CD4-positive, alpha-beta T cell treated with Interleukin-17A for 4 hours (primary cell): ENCODE data around the gene GUCD1.

Experiments used
- DNase-seq: peaks from one replicate; pipeline ENCODE4 v3.0.0-alpha.2; 2020; ENCODE audit warnings: mixed read lengths

GUCD1 gene

DNA sequence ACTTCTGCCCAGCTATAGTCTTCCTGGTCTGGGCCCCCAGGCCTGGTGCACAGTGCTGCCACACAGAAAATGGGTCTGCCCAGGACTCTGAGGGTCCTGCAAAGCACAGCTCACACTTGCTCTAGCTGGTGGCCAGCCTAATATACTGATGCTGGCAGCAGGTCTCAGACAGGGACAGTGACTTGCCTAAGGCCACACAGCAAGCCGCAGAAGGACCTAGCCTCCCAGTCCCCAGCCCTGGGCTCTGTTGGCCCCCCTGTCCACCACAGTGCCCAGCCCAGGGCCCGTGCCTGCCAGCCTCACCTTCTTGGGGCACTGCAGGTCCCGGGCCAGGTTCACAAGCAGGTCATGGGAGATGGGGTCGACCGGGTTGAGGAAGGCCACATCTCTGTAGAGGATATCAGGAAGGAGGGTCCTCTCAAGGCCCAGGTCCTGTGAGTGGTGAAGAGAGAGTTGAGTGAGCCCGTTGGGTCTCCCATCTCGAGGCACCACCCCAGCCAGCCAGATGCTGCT lies 34.6 kb upstream of the GUCD1 start:
- DNase-seq = no peak

GRCh38 chr22:24588757-24589481 lies 34.0 kb upstream of the GUCD1 start:
- no peak for DNase-seq

- no peak for DNase-seq
Measured at GRCh38 chr22:24588381-24588756, 33.4 kb upstream of the GUCD1 start.

DNA sequence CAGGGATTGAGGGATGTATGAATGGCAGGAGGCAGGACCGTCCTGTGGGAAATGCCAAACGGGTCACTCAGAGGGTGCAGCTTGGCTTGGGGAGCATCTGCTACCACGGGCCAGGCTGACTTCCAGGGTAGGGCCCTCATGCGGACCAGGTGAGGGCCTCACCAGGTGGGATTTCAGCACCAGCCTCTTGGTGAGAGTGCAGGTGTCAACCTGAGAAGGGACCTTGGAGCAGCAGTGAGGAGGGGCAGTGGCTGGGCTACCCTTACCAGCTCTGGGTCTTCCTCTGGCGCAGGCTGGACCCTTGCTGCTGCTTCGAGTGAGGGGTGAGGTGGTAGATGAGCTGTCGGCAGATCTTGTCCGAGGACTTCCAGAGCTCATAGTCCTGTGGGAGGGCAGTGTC lies 33.0 kb upstream of the GUCD1 start:
- no peak for DNase-seq

GRCh38 chr22:24587251-24587650 lies 32.3 kb upstream of the GUCD1 start:
- DNase-seq = no peak

- DNase-seq = no peak
Measured at GRCh38 chr22:24585927-24586546, 31.1 kb upstream of the GUCD1 start.

- DNase-seq = no peak
Measured at GRCh38 chr22:24585461-24585860, 30.5 kb upstream of the GUCD1 start.

DNA sequence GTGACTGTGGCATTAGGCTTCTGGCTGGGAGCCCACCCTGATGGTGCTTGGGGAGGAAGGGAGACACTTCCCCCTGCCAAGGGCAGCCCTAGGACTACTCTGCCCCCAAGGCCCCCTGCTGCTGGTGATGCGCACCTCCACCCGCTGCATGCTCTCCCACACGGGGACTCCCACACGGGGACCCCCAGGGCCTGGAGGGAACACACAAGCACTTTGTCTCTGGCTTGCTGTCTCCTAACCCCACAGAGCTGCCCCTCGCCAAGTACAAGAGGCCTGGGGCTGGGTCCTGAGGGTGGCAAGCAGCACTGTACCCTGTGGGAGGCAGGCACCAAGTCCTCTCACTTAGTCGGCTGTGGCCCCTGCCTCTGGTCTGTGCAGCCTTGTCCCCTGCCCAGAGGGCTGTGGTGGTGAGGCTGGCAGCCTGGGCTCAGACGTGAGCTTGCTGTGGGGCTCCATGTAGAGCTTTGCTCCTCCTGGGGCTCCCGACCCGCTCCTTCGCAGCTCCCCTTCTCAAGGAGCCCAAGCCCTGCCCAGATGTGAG lies 30.0 kb upstream of the GUCD1 start:
- DNase-seq = no peak

DNA sequence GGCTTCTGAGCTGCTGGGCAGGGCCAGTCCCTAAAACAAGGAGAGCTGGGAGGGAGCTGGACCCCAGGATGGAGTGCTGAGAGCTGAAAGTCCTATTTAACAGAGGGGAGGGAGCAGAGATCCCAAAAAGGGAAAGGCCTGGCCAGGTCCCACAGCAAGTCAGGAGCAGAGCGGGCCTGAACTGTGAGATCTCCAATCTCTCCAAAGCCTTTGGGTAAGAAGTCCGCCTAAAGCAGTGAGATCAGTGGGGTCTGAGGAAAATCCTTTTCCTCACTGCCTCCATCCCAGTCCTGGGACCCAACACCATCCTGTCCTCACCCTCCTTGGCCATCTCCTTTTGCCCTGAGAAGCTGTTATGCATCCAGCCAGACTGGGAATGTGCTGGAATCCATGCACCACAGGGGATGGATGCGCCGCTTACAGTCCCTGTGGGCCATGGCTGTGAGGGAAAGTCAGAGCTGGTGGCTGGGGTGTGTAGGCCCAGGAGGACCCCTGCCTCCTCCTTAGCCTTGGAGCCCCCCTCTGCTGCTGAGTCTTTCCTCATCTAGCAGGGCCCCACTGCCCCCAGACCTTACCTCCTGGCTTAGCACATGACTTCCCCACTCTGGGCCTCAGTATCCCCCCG lies 29.3 kb upstream of the GUCD1 start:
- DNase-seq = no peak

DNA sequence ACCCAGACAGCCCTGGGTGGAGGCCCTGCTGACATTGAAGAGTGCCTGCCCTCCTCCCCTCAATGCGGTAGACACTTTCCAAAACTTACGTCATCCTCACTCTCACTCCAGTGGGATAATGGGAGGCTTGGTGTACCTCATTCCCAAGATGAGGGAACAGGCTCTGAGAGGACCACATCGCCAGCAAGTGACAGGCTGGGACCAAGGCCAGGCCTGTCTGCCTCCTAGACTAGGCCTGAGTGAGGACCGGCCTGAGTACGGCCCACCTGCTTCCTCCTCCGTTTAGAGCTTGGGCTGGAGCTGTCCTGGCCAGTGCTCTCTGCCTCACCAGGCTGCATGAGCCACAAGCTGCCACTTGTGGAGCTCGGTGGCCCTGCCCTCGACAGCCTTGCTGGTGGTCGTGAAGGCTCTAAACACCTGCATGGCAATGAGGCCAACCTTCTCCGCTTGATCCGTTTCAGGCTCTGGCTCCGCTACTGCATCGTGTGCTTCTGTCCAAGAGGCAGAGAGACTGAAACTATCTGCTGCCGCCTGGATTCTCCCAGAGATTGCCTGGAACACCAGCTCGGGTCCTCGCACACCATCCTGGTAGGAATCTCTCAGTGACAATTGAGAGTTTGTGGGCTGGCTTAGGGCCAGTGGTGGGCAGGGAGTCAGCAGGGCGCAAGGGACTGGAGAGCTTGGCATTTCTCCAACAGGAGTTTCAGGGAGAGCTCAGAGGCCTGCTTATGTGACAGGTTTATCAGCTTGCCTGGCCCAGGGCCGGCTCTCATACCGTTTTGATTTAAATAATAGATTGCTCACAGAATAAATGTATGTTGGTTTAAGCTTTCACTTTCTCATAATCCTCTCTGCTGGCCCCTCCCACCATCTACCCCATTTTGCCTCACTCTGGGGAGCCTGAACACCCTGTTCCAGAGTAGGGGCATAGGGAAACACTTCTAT lies 28.6 kb upstream of the GUCD1 start:
- no peak for DNase-seq

DNA sequence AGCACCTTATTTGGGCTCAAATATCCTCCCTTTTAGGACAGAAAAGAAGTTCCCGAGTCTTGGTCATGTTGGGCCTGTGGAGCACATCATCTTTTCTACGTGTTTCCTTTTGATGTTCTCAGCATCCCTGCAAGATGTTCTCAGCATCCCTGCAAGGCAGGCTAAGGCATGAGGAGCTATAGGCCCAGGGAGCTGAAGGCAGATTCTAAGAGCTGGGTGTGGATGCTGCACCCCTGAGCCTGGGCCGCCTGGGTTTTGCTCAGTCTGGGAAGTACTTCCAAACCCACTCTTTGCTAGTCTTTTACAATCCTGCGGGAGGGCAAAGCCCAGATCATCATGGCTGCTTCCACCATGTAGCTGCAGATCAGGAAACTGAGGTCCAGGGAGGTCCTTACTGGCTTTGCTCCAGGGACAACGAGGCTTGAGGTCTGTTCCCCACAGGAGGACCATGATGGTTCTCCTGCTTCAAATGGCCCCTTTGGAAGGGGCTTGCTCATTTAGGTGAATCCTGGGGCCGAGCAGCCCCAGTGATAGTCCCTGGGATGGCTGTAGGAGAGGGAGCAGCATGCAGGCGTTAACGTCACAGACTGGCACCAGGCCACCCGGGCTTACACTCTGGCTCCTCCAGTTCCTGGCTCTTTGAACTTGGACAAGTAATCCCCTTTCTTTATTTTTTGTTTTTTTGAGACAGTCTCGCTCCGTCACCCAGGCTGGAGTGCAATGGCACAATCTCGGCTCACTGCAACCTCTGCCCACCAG lies 27.3 kb upstream of the GUCD1 start:
- DNase-seq = no peak

DNA sequence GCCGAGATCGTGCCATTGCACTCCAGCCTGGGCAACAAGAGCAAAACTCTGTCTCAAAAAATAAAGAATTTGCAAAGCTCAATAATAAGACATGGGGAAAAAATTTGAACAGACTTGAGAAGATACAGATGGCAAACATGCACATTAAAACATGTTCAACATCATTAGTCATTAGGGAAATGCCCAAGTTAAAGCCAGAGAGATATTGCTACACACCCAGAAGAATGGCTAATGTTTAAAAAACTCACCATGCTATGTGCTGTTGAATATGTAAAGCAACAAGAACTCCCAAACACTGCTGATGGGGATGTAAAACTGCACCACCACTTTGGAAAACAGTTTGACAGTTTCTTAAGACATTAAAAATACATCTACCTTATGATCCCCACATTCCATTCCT lies 25.3 kb upstream of the GUCD1 start:
- no peak for DNase-seq

DNA sequence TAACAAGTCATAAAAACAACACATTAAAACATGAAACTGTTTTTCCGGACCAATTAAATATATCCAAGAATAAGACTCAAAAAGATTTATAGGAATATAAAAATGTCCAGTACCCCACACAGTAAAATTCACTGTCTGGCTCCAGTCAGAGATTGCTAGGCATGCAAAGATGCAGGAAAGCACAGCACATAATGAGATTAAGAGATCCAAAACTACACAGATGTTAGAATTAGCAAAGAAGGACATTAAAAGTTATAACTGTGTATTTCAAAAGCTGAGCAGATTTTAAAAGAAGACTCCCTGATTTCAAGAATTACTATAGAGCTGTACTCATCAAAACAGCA lies 24.3 kb upstream of the GUCD1 start:
- DNase-seq = no peak

- no peak for DNase-seq
Measured at GRCh38 chr22:24578355-24579257, 23.7 kb upstream of the GUCD1 start.

DNA sequence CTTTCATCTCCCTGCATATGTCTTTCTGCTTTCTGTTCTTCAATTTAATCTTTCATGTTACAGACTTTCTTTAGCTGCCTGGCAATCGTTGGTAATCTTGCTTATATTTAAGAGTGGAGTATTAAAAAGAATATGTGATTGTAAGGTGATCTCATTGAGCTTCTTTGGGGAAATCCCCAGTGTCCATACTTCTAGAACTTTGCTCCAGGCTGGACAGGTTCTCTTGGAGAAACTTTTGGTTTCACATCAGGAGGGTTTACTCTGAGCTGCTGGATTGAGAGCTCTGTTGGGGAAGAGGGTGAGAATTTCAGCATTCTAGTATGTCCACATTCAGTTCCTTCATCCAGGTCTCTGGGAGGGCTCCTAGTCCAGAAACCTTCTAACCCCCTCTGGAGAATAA lies 21.8 kb upstream of the GUCD1 start:
- no peak for DNase-seq

DNA sequence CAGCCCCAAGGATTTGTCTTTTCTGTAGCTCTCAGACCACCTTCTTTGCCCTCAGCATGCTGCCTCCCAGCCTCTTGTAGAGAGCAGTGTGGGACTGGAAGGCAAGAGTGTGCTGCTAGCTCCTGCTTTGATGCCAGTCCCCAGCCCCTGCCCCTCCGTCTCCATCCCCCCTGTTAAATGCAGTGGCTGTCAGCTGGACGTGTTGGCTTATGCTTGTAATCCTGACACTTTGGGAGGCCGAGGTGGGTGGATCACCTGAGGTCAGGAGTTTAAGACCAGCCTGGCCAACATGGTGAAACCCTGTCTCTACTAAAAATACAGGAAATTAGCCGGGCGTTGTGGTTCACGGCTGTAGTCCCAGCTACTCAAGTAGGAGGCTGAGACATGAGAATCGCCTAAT lies 16.3 kb upstream of the GUCD1 start:
- no peak for DNase-seq

DNA sequence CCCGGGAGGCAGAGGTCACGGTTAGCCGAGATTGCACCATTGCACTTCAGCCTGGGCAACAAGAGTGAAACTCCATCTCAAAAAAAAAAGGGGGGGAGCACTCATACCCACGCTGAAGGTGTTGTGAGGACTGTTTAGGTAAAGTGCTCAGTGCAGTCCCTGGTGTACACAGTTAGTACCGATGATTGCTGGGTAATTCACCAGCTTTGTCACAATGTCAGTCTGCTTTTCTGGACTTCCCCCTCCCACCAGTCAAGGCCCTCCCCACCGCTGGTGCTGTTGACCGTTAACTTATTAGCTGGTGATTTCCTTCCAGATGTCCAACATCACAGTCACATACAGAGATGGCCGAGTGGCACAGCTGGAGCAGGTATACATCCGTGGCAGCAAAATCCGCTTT lies 12.7 kb upstream of the GUCD1 start:
- DNase-seq = no peak

- DNase-seq = no peak
Measured at GRCh38 chr22:24566899-24567511, 12.1 kb upstream of the GUCD1 start.

GRCh38 chr22:24565077-24565476 lies 10.1 kb upstream of the GUCD1 start:
- DNase-seq = no peak

GRCh38 chr22:24564376-24565058 lies 9.6 kb upstream of the GUCD1 start:
- no peak for DNase-seq
